OCI-LY1 (cell line): ENCODE measurements around the gene SLC39A6.

ENCODE experiments used
- H2AFZ ChIP-seq: fragments of 200-600 bp; sonication (generic), shearing (Covaris generic); 2 replicates; pipeline ENCODE4 v1.6.0; 2014; ENCODE audit warnings: antibody characterized with exemption, mild to moderate bottlenecking, low read length
- H3F3A ChIP-seq: fragments of 200-600 bp; sonication (generic), shearing (Covaris generic); 2 replicates; pipeline ENCODE4 v1.6.0; 2014; ENCODE audit warnings: mild to moderate bottlenecking, antibody characterized with exemption, low read length, moderate library complexity; ENCODE audit not compliant: insufficient read depth
- H3K27ac ChIP-seq: fragments of 200-600 bp; sonication (generic); 2 replicates; pipeline ENCODE4 v1.5.1; 2014; ENCODE audit warnings: low read length, mixed run types, mild to moderate bottlenecking, low read depth; ENCODE audit not compliant: poor library complexity, severe bottlenecking
- H3K27me3 ChIP-seq: fragments of 200-600 bp; sonication (generic); 2 replicates; pipeline ENCODE4 v1.6.0; 2014; ENCODE audit warnings: antibody characterized with exemption, mild to moderate bottlenecking, low read length, moderate library complexity; ENCODE audit not compliant: insufficient read depth
- H3K36me3 ChIP-seq: fragments of 200-600 bp; sonication (generic); 2 replicates; pipeline ENCODE4 v1.6.1; 2014; ENCODE audit warnings: mild to moderate bottlenecking, antibody characterized with exemption, low read length, moderate library complexity, mixed read lengths; ENCODE audit not compliant: insufficient read depth
- H3K4me1 ChIP-seq: fragments of 200-600 bp; sonication (generic); 2 replicates; pipeline ENCODE4 v1.5.1; 2014; ENCODE audit warnings: mild to moderate bottlenecking, low read length, moderate library complexity; ENCODE audit not compliant: insufficient read depth, severe bottlenecking
- H3K4me2 ChIP-seq: fragments of 200-600 bp; sonication (generic), shearing (Covaris generic); 2 replicates; pipeline ENCODE4 v1.6.1; 2014; ENCODE audit warnings: low read length
- H3K4me3 ChIP-seq: fragments of 200-600 bp; sonication (generic); 2 replicates; pipeline ENCODE4 v1.5.1; 2014; ENCODE audit warnings: low read length, low read depth, mild to moderate bottlenecking, mixed read lengths; ENCODE audit not compliant: poor library complexity, severe bottlenecking
- H3K79me2 ChIP-seq: fragments of 200-600 bp; shearing (Covaris generic); 2 replicates; pipeline ENCODE4 v1.6.1; 2016; ENCODE audit warnings: mixed run types, low read length, mixed read lengths; ENCODE audit not compliant: insufficient read depth
- H3K9ac ChIP-seq: fragments of 200-600 bp; sonication (generic), shearing (Covaris generic); 2 replicates; pipeline ENCODE4 v1.6.1; 2014; ENCODE audit warnings: mild to moderate bottlenecking, low read length, mixed read lengths
- H3K9me2 ChIP-seq: fragments of 200-600 bp; sonication (generic), shearing (Covaris generic); 2 replicates; pipeline ENCODE4 v1.6.1; 2014; ENCODE audit warnings: low read depth, mild to moderate bottlenecking, low read length, mixed read lengths
- H3K9me3 ChIP-seq: fragments of 200-600 bp; shearing (Covaris generic); 2 replicates; pipeline ENCODE4 v1.6.1; 2014; ENCODE audit warnings: low read length, mixed read lengths
- H4K20me1 ChIP-seq: fragments of 200-600 bp; sonication (generic), shearing (Covaris generic); 2 replicates; pipeline ENCODE4 v1.6.0; 2016; ENCODE audit warnings: mild to moderate bottlenecking, low read length; ENCODE audit not compliant: insufficient read depth
- CTCF ChIP-seq: fragments of 200-600 bp; sonication (generic), shearing (Covaris generic); IDR thresholded peaks from 2 replicates; pipeline ENCODE4 v1.5.1; 2017; ENCODE audit warnings: mild to moderate bottlenecking, antibody characterized with exemption, low read length, moderate library complexity, mixed read lengths
- EZH2 ChIP-seq: fragments of 200-600 bp; sonication (generic), shearing (Covaris generic); IDR thresholded peaks from 2 replicates; pipeline ENCODE4 v1.8.0; 2017; ENCODE audit warnings: borderline replicate concordance, mixed run types, mild to moderate bottlenecking, antibody characterized with exemption, low read length, moderate library complexity, mixed read lengths

The SLC39A6 gene

DNA sequence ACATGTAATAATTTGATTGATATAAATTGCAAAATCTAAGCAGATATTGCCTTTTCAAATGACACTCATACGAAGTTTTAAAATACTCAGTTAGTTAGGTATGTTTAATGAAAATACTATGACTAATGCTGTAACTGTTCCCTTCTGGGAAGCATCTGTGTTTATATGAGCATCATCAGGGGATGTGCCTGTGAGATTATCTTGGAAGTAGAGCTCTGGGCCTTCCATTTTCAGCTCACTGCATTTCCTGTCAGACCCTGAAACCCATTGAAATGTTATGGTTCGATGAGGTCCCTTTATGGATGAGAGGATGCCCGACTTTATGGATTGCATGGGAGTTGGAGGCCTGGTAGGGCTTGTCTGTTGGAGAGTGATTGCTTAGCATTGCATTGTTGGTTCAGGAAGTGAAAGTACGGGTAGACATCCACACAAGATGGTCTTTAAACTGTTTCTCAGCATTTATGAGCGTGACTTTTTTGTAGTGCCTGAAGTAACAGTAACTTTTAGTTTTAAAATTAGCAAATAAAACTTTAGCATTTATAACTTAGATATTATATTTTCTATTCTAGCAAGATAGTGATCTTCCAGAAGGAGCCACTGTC is 29.2 kb upstream of the SLC39A6 start:
- no peak overlapping the region for H3K4me2 ChIP-seq
- H3K36me3 ChIP-seq = peaks cover 89% of the 10 kb centered on the region
- H4K20me1 ChIP-seq = no peaks in the 10 kb centered on the region
- no peaks in the 10 kb centered on the region for H3K9me3 ChIP-seq
- no peaks in the 10 kb centered on the region for H3K9me2 ChIP-seq
- H3K79me2 ChIP-seq = no peaks in the 10 kb centered on the region
- H3K9ac ChIP-seq = no peak overlapping the region
- H3K4me1 ChIP-seq = no peaks in the 10 kb centered on the region
- H2AFZ ChIP-seq = no peak overlapping the region
- TF ChIP-seq CTCF (no peak), EZH2 (no peak)
- H3F3A ChIP-seq = no peaks in the 10 kb centered on the region
- H3K4me3 ChIP-seq = no peak overlapping the region
- H3K27me3 ChIP-seq = no peaks in the 10 kb centered on the region
- H3K27ac ChIP-seq = no peak overlapping the region

- no peaks in the 10 kb centered on the region for H3F3A ChIP-seq
- no peaks in the 10 kb centered on the region for H4K20me1 ChIP-seq
- TF ChIP-seq EZH2 (no peak), CTCF (no peak)
- peaks cover 89% of the 10 kb centered on the region for H3K36me3 ChIP-seq
- no peak overlapping the region for H2AFZ ChIP-seq
- H3K9ac ChIP-seq = no peak overlapping the region
- no peaks in the 10 kb centered on the region for H3K4me1 ChIP-seq
- H3K4me3 ChIP-seq = no peak overlapping the region
- no peak overlapping the region for H3K27ac ChIP-seq
- H3K9me3 ChIP-seq = no peaks in the 10 kb centered on the region
- H3K79me2 ChIP-seq = no peaks in the 10 kb centered on the region
- no peaks in the 10 kb centered on the region for H3K27me3 ChIP-seq
- H3K9me2 ChIP-seq = no peaks in the 10 kb centered on the region
- H3K4me2 ChIP-seq = no peak overlapping the region
Observed at GRCh38 chr18:36157441-36157840, 28.3 kb upstream of the SLC39A6 start.

GRCh38 chr18:36155851-36156757 is 27.0 kb upstream of the SLC39A6 start:
- Histone ChIP-seq H3K9me2 (no peaks in the 10 kb centered on the region), H3K36me3 (peaks cover 89% of the 10 kb centered on the region), H3K4me3 (no peak overlapping the region), H3K4me1 (no peaks in the 10 kb centered on the region), H3K4me2 (no peak overlapping the region), H3K9me3 (no peaks in the 10 kb centered on the region), H3K27me3 (no peaks in the 10 kb centered on the region), H4K20me1 (no peaks in the 10 kb centered on the region), H3K9ac (no peak overlapping the region), H3K79me2 (no peaks in the 10 kb centered on the region), H2AFZ (no peak overlapping the region), H3K27ac (no peak overlapping the region), H3F3A (no peaks in the 10 kb centered on the region)
- TF ChIP-seq EZH2 (no peak), CTCF (no peak)
